GM19240 (cell line): ENCODE measurements around the gene OR8G5.
"Not testable (repeated sequence)": the region's sequence is repeated elsewhere in the genome, so short reads cannot be mapped to it uniquely, and the experiment has no call there.

ENCODE experiments used
- DNase-seq: peaks from one replicate; pipeline ENCODE4 v3.0.0; 2011; ENCODE audit warnings: low spot score; ENCODE audit not compliant: insufficient read length

OR8G5 gene

DNA sequence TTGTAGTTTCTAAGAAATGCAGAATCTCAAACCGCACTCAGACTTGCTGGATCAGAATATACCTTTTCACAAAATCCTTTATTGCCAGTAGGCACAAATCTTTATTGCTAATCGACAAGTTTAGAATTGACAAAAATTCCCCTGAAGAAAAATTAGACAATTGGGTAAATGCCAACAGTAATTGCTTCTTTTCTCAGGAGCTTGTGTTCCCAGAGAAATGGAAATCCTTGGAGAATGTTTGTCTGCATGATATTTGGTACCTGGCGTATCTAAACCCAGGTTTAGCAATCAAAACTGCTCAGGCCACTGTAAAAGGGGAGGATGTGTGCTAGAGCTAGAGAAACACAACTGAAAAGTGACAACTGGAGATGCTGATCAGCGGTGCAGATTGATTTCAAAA lies at the start of gene OR8G5:
Gene OR8G5, plus strand, starts transcription at position 301 of the 400 bp plus-strand sequence. CDS start 8,556 bp downstream, outside the sequence.
- DNase-seq = no peak

GRCh38 chr11:124207102-124207792 lies 48.9 kb upstream of the OR8G5 start:
- DNase-seq = no peak

- DNase-seq = no peak
These were observed 46.3 kb upstream of the OR8G5 start for GRCh38 chr11:124209824-124210357.

DNA sequence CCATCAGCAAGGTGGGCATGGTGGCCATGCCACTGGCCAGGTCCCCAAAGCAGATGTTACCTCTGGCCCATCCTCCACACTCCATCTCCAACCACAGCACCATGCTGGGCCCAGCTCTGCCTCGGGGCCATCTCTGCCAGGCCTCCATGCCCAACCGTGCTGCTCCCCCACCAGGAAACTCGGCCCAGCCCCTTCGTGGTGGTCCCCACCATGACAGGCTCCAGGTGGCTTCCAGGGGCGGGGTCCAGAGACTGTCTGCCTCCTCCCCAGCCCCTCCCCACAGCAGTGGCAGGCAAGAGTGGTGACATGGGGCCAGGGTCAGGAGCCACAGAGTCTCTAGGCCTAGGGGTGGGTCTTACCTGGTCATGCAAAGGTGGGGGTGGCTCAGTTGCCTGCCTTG lies 45.8 kb upstream of the OR8G5 start:
- no peak for DNase-seq

GRCh38 chr11:124211321-124211720 lies 44.9 kb upstream of the OR8G5 start:
- DNase-seq = no peak

DNA sequence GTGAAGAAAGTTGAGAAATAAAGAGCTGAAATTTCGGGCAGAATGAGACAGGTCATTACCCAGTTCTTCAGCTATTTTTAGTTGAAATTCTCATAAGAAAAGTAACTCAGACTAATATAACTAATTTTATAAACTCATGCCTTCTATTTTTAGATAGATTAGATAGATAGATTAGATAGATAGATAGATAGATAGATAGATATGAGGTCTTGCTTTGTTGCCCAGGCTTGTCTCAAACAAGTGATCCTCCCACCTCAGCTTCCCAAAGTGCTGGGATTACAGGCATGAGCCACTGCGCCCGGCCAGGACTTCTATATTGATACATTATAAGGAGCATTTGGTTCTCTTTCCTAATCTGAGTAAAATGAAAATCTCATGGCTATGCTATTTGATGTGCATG lies 42.1 kb upstream of the OR8G5 start:
- no peak for DNase-seq

GRCh38 chr11:124219126-124219525 lies 37.0 kb upstream of the OR8G5 start:
- no peak for DNase-seq

GRCh38 chr11:124222407-124222806 lies 33.8 kb upstream of the OR8G5 start:
- no peak for DNase-seq

DNA sequence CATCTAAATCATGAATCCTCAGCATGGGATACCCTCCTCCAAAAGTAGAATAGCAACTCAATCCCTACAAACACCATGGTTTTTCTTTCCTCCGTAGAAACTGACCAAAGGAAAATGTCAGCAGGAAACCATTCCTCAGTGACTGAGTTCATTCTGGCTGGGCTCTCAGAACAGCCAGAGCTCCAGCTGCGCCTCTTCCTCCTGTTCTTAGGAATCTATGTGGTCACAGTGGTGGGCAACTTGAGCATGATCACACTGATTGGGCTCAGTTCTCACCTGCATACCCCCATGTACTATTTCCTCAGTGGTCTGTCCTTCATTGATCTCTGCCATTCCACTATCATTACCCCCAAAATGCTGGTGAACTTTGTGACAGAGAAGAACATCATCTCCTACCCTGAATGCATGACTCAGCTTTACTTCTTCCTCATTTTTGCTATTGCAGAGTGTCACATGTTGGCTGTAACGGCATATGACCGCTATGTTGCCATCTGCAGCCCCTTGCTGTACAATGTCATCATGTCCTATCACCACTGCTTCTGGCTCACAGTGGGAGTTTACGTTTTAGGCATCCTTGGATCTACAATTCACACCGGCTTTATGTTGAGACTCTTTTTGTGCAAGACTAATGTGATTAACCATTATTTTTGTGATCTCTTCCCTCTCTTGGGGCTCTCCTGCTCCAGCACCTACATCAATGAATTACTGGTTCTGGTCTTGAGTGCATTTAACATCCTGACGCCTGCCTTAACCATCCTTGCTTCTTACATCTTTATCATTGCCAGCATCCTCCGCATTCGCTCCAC lies 31.4 kb upstream of the OR8G5 start:
- not testable (repeated sequence) for DNase-seq

DNA sequence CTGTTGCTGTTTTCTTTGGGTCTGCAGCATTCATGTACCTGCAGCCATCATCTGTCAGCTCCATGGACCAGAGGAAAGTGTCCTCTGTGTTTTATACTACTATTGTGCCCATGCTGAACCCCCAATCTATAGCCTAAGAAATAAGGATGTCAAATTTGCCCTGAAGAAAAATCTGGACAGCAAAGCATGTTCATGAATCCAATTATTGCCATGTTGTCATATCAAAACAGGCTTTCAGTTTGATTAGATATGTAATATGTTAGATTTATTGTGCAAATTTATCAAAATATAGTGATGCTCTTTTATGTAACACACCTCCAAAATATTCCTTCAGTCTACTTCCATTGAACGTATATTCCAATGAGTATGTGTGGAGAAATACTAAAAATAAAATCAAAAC lies 30.7 kb upstream of the OR8G5 start:
- no peak for DNase-seq

GRCh38 chr11:124233376-124233775 lies 22.8 kb upstream of the OR8G5 start:
- DNase-seq = no peak

GRCh38 chr11:124238512-124238911 lies 17.7 kb upstream of the OR8G5 start:
- DNase-seq = no peak

DNA sequence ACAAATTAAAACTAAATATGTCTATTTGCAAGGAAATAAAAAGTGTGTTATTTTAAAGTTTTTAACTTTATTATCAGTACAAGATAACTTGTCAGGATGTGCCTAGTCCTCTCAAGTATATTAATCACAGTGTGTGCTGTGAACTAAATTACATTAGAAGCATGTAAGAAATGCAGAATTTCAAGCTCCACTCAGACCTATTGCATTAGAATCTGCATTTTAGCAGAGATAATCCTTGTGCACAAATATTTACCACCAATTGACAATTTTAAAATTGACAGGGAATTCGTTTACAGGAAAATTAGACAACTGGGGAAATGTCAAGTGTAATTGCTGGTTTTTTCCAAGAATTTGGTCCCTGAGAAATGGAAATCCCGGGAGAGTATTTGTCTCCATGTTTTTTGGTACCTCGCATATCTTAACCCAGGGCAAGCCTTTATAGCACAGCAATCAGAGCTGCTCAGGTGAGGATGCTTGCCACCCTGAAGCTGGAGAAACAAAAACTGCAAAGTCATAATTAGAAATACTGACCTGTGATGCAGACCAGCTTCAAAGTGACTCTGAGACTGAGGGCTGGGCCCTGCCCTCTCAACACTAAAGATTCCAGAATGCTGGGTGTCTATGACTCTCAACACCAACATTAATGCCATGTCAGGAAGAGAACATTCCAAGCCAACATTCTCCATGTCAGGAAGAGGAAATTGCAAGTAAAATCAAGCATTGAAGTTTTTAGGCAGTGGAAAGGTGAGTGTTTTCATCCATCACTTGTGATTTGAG lies 15.4 kb upstream of the OR8G5 start, which contains the start of gene OR8G1:
Gene OR8G1, plus strand, starts transcription at position 475 of the 777 bp plus-strand sequence. CDS start 8,581 bp downstream, outside the sequence.
- no peak for DNase-seq

- not testable (repeated sequence) for DNase-seq
These were observed 6.3 kb upstream of the OR8G5 start for GRCh38 chr11:124249869-124250268.

GRCh38 chr11:124265041-124265440 lies 8.9 kb downstream of the OR8G5 start:
- not testable (repeated sequence) for DNase-seq

GRCh38 chr11:124270886-124271285 lies 14.7 kb downstream of the OR8G5 start:
- not testable (repeated sequence) for DNase-seq

- no peak for DNase-seq
These were observed 17.8 kb downstream of the OR8G5 start for GRCh38 chr11:124274000-124274399.

GRCh38 chr11:124276081-124276480 lies 19.9 kb downstream of the OR8G5 start:
- no peak for DNase-seq

- DNase-seq = no peak
These were observed 21.0 kb downstream of the OR8G5 start for GRCh38 chr11:124277207-124277606.

DNA sequence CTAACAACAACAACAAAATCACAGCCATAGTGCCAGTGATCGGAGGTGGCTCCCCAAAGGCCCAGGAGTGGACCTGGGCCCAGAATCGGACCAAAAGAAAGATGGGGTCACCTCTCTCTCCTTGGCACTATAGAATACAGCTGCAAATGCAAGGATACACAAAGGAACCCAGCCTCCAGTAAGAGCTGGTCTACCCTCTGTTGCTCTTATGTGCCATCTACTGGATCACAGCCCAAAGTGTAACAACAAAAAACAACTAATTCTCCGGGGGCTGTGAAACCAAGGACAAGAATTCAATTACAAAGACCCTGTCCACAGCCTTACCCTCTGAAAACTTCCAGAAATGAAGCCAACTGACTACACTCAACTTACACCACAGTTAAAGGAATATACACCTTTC lies 21.6 kb downstream of the OR8G5 start:
- no peak for DNase-seq

DNA sequence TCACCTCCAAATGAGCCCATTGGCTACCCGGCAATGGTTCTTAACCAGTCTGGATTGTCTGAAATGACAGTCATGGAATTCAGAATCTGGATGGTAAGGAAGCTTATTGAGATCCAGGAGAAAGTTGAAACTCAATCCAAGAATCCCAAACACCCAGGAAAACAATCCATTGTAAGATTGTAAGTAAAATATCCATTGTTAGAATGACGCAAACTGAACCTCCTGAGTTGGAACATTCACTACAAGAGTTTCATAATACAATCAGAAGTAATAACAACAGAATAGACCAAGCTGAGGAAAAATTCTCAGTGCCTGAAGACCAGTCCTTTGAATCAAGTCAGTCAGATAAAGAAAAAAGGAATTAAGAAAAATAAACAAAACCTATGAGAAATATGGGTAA lies 22.1 kb downstream of the OR8G5 start:
- no peak for DNase-seq
